HCT116 (cell line): ENCODE data around the gene C2orf78.

Experiments
- CEBPB ChIP-seq: IDR thresholded peaks from 2 replicates; pipeline ENCODE4 v1.6.1; 2012; ENCODE audit warnings: low read depth
- EGR1 ChIP-seq: IDR thresholded peaks from 2 replicates; pipeline ENCODE4 v1.6.1; 2012; ENCODE audit warnings: low read depth
- EZH2 ChIP-seq: fragments of 200-600 bp; sonication (generic); IDR thresholded peaks from 2 replicates; pipeline ENCODE4 v1.6.1; 2017; ENCODE audit warnings: antibody characterized with exemption, mixed run types
- JUND ChIP-seq: IDR thresholded peaks from 2 replicates; pipeline ENCODE4 v1.6.1; 2012
- POLR2A ChIP-seq: IDR thresholded peaks from 2 replicates; pipeline ENCODE4 v1.7.0; 2011; ENCODE audit warnings: borderline replicate concordance; ENCODE audit not compliant: insufficient read depth, insufficient read length; ENCODE audit errors: extremely low read depth
- POLR2AphosphoS5 ChIP-seq: IDR thresholded peaks from 2 replicates; pipeline ENCODE4 v1.6.1; 2011; ENCODE audit warnings: mild to moderate bottlenecking, low read depth, low read length, moderate library complexity
- SIN3A ChIP-seq: IDR thresholded peaks from 2 replicates; pipeline ENCODE4 v1.6.1; 2012; ENCODE audit warnings: low read depth
- YY1 ChIP-seq: IDR thresholded peaks from 2 replicates; pipeline ENCODE4 v1.6.1; 2011; ENCODE audit warnings: low read length, low read depth, moderate library complexity, mild to moderate bottlenecking; ENCODE audit not compliant: insufficient replicate concordance; ENCODE audit errors: extremely low read depth
- ZNF274 ChIP-seq: fragments of 200-500 bp; sonication (Bioruptor generic); IDR thresholded peaks from 2 replicates; pipeline ENCODE4 v1.6.1; 2014; ENCODE audit warnings: mild to moderate bottlenecking, low read depth, low read length, inconsistent platforms
- TF ChIP-seq, protein P1 (sequence below), 3 experiments: fragments of 200-600 bp in 1 of 3; sonication (generic) in 1 of 3; IDR thresholded peaks in 2 of 3; conservative IDR thresholded peaks in 1 of 3; 2 replicates each; pipeline ENCODE4 v1.5.1; 2012 to 2017; ENCODE audit warnings: low read depth in 2 of 3, low read length in 2 of 3, antibody characterized with exemption in 1 of 3, borderline replicate concordance in 1 of 3, control low read depth in 1 of 3, mild to moderate bottlenecking in 1 of 3, mixed read lengths in 1 of 3, mixed run types in 1 of 3, moderate library complexity in 1 of 3; ENCODE audit not compliant: insufficient read depth in 1 of 3
- TF ChIP-seq, protein P2 (sequence below): IDR thresholded peaks from 2 replicates; pipeline ENCODE4 v1.6.1; 2012

DNA sequence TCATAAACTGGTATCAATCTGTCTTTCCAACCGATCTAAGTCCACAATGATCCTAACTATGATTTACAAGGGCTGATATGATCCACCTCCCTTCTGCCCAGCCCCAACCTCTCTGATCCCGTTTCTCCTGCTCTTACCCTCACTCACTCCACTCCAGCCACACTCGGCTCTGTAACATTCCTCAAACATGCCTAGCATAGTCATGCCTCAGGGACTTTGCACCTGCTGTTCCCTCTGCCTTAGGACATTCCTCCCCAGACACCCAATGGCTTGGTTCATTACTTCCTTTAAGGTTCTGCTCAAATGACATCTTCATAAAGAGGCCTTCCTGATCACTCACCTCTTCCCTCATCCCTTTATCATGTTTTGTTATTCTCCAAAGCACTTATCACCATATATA, 13.3 kb upstream of the C2orf78 start:
- no peak for TF ChIP-seq JUND
- TF ChIP-seq, protein P1, sequence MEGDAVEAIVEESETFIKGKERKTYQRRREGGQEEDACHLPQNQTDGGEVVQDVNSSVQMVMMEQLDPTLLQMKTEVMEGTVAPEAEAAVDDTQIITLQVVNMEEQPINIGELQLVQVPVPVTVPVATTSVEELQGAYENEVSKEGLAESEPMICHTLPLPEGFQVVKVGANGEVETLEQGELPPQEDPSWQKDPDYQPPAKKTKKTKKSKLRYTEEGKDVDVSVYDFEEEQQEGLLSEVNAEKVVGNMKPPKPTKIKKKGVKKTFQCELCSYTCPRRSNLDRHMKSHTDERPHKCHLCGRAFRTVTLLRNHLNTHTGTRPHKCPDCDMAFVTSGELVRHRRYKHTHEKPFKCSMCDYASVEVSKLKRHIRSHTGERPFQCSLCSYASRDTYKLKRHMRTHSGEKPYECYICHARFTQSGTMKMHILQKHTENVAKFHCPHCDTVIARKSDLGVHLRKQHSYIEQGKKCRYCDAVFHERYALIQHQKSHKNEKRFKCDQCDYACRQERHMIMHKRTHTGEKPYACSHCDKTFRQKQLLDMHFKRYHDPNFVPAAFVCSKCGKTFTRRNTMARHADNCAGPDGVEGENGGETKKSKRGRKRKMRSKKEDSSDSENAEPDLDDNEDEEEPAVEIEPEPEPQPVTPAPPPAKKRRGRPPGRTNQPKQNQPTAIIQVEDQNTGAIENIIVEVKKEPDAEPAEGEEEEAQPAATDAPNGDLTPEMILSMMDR (IDR thresholded peaks at IDR 0.05 in 2 of 3, conservative IDR thresholded peaks at IDR 0.05 in 1 of 3; ENCODE audit: borderline replicate concordance in 1 of 3, insufficient read depth in 1 of 3, low read depth in 2 of 3, low read length in 2 of 3) = no peak
- no peak for TF ChIP-seq ZNF274
- TF ChIP-seq POLR2A = no peak
- TF ChIP-seq, protein P2, sequence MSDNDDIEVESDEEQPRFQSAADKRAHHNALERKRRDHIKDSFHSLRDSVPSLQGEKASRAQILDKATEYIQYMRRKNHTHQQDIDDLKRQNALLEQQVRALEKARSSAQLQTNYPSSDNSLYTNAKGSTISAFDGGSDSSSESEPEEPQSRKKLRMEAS = no peak
- TF ChIP-seq SIN3A = no peak
- no peak for TF ChIP-seq CEBPB
- no peak for TF ChIP-seq YY1
- no peak for TF ChIP-seq EZH2
- no peak for TF ChIP-seq POLR2AphosphoS5
- no peak for TF ChIP-seq EGR1
